ENCODE data around the gene STXBP5. TPM values are rescaled to one million over a fixed set of nuclear protein-coding genes. Genes with fewer than 3 reads are reported as not detected.

STXBP5 gene
- 10 to 100 TPM; 14.4 to 15.0 TPM for total RNA-seq

- Mint-ChIP-seq H3K4me3 (peak within 1 kb of the TSS; percentile 90), H3K9me3 (ENCODE audit: low read depth) (no peaks in the 10 kb centered on the region), H3K4me1 (peaks cover 31% of the 10 kb centered on the region), H3K36me3 (ENCODE audit: low read depth) (peaks cover 7% of the 10 kb centered on the region), H3K27ac (peak within 1 kb of the TSS; percentile 98), H3K27me3 (no peaks in the 10 kb centered on the region)
- DNase-seq (peak; percentile 62), ATAC-seq (peak; percentile 4)
- CTCF ChIA-PET, result interaction anchor here (0.8 kb wide), 1 partner anchor 12 kb away, joined by 3 read pairs; no protein-coding TSS in a partner anchor
- intact Hi-C loops (cut with DNase I, micrococcal nuclease), result loop anchor here (2.0 to 10.0 kb wide), 5 partner anchors 79 to 1387 kb away; partner anchors contain the start of gene SHPRH (in 1 of the 2)
- POLR2A ChIA-PET, result interaction anchor here (0.6 to 1.0 kb wide), 3 partner anchors 179 to 352 kb away, joined by 3 read pairs; no protein-coding TSS in a partner anchor
Measured at GRCh38 chr6:147204060-147204785, at the start of gene STXBP5. TSS of gene STXBP5 (plus strand) at chr6:147204417. CDS start at chr6:147204533, 116 bp downstream.

- CTCF ChIA-PET, result no interaction called here
- intact Hi-C loops (cut with DNase I, micrococcal nuclease), result no loop called here
- POLR2A ChIA-PET, result no interaction called here
Measured at GRCh38 chr6:147154454-147154853, 49.8 kb upstream of the STXBP5 start.

GRCh38 chr6:147156218-147156617, 48.0 kb upstream of the STXBP5 start:
- intact Hi-C loops (cut with DNase I, micrococcal nuclease), result no loop called here
- Mint-ChIP-seq H3K9me3 (ENCODE audit: low read depth) (no peaks in the 10 kb centered on the region), H3K36me3 (ENCODE audit: low read depth) (no peaks in the 10 kb centered on the region), H3K4me1 (no peaks in the 10 kb centered on the region), H3K4me3 (no peak overlapping the region), H3K27ac (no peak overlapping the region), H3K27me3 (peaks cover 2% of the 10 kb centered on the region)
- ChIA-PET CTCF (interaction anchor here (0.6 kb wide), 1 partner anchor 32 kb away, joined by 4 read pairs; no protein-coding TSS in a partner anchor), POLR2A (no interaction called here)
- DNase-seq (no peak), ATAC-seq (no peak)

More at GRCh38 chr6:147154454-147154853, 49.8 kb upstream of the STXBP5 start:
- H3K27me3 Mint-ChIP-seq, result peaks cover 2% of the 10 kb centered on the region
- H3K9me3 Mint-ChIP-seq (ENCODE audit: low read depth), result no peaks in the 10 kb centered on the region
- no peaks in the 10 kb centered on the region for H3K36me3 Mint-ChIP-seq (ENCODE audit: low read depth)
- ATAC-seq (no peak), DNase-seq (no peak)
- no peak overlapping the region for H3K27ac Mint-ChIP-seq
- no peaks in the 10 kb centered on the region for H3K4me1 Mint-ChIP-seq
- H3K4me3 Mint-ChIP-seq, result no peak overlapping the region

- no peak overlapping the region for H3K27ac Mint-ChIP-seq
- H3K4me3 Mint-ChIP-seq, result no peak overlapping the region
- ATAC-seq (no peak), DNase-seq (no peak)
- ChIA-PET POLR2A (no interaction called here), CTCF (interaction anchor here (0.6 kb wide), 2 partner anchors 31 to 1052 kb away, joined by 3 to 4 read pairs; no protein-coding TSS in a partner anchor)
- H3K36me3 Mint-ChIP-seq (ENCODE audit: low read depth), result no peaks in the 10 kb centered on the region
- intact Hi-C loops (cut with DNase I, micrococcal nuclease), result no loop called here
- no peaks in the 10 kb centered on the region for H3K9me3 Mint-ChIP-seq (ENCODE audit: low read depth)
- H3K27me3 Mint-ChIP-seq, result peaks cover 2% of the 10 kb centered on the region
- no peaks in the 10 kb centered on the region for H3K4me1 Mint-ChIP-seq
Measured at GRCh38 chr6:147156799-147157382, 47.3 kb upstream of the STXBP5 start.

- no peaks in the 10 kb centered on the region for H3K9me3 Mint-ChIP-seq (ENCODE audit: low read depth)
- H3K36me3 Mint-ChIP-seq (ENCODE audit: low read depth), result no peaks in the 10 kb centered on the region
- H3K27me3 Mint-ChIP-seq, result peaks cover 4% of the 10 kb centered on the region
- no peak overlapping the region for H3K27ac Mint-ChIP-seq
- ChIA-PET POLR2A (no interaction called here), CTCF (no interaction called here)
- ATAC-seq (no peak), DNase-seq (no peak)
- no peaks in the 10 kb centered on the region for H3K4me1 Mint-ChIP-seq
- no peak overlapping the region for H3K4me3 Mint-ChIP-seq
- intact Hi-C loops (cut with DNase I, micrococcal nuclease), result no loop called here
Measured at GRCh38 chr6:147157930-147158329, 46.3 kb upstream of the STXBP5 start.

GRCh38 chr6:147158881-147159280, 45.3 kb upstream of the STXBP5 start:
- CTCF ChIA-PET, result no interaction called here
- POLR2A ChIA-PET, result no interaction called here

GRCh38 chr6:147159536-147160374, 44.5 kb upstream of the STXBP5 start:
- H3K27ac Mint-ChIP-seq, result no peak overlapping the region
- H3K9me3 Mint-ChIP-seq (ENCODE audit: low read depth), result no peaks in the 10 kb centered on the region
- POLR2A ChIA-PET, result no interaction called here
- intact Hi-C loops (cut with DNase I, micrococcal nuclease), result no loop called here
- peaks cover 4% of the 10 kb centered on the region for H3K27me3 Mint-ChIP-seq
- CTCF ChIA-PET, result no interaction called here
- no peak for ATAC-seq
- no peaks in the 10 kb centered on the region for H3K4me1 Mint-ChIP-seq
- H3K36me3 Mint-ChIP-seq (ENCODE audit: low read depth), result no peaks in the 10 kb centered on the region
- DNase-seq, result no peak
- no peak overlapping the region for H3K4me3 Mint-ChIP-seq

More at GRCh38 chr6:147158881-147159280, 45.3 kb upstream of the STXBP5 start:
- peaks cover 4% of the 10 kb centered on the region for H3K27me3 Mint-ChIP-seq
- H3K27ac Mint-ChIP-seq, result no peak overlapping the region
- no peaks in the 10 kb centered on the region for H3K9me3 Mint-ChIP-seq (ENCODE audit: low read depth)
- intact Hi-C loops (cut with DNase I, micrococcal nuclease), result no loop called here
- H3K4me3 Mint-ChIP-seq, result no peak overlapping the region
- DNase-seq, result no peak
- H3K4me1 Mint-ChIP-seq, result no peaks in the 10 kb centered on the region
- no peak for ATAC-seq
- no peaks in the 10 kb centered on the region for H3K36me3 Mint-ChIP-seq (ENCODE audit: low read depth)

- CTCF ChIA-PET, result no interaction called here
- peaks cover 4% of the 10 kb centered on the region for H3K27me3 Mint-ChIP-seq
- H3K4me1 Mint-ChIP-seq, result no peaks in the 10 kb centered on the region
- POLR2A ChIA-PET, result no interaction called here
- no peak for ATAC-seq
- no peaks in the 10 kb centered on the region for H3K9me3 Mint-ChIP-seq (ENCODE audit: low read depth)
- no peak overlapping the region for H3K4me3 Mint-ChIP-seq
- DNase-seq, result no peak
- no peak overlapping the region for H3K27ac Mint-ChIP-seq
- H3K36me3 Mint-ChIP-seq (ENCODE audit: low read depth), result no peaks in the 10 kb centered on the region
- intact Hi-C loops (cut with DNase I, micrococcal nuclease), result no loop called here
Measured at GRCh38 chr6:147160593-147160992, 43.6 kb upstream of the STXBP5 start.

- Mint-ChIP-seq H3K4me1 (peaks cover 2% of the 10 kb centered on the region), H3K9me3 (ENCODE audit: low read depth) (no peaks in the 10 kb centered on the region), H3K4me3 (no peak overlapping the region), H3K36me3 (ENCODE audit: low read depth) (no peaks in the 10 kb centered on the region), H3K27me3 (peaks cover 2% of the 10 kb centered on the region), H3K27ac (no peak overlapping the region)
- CTCF ChIA-PET, result interaction anchor here (0.7 kb wide), 1 partner anchor 14 kb away, joined by 3 read pairs; no protein-coding TSS in a partner anchor
- POLR2A ChIA-PET, result no interaction called here
- ATAC-seq (no peak), DNase-seq (no peak)
- intact Hi-C loops (cut with DNase I, micrococcal nuclease), result no loop called here
Measured at GRCh38 chr6:147161253-147161973, 42.8 kb upstream of the STXBP5 start.

GRCh38 chr6:147161974-147162495, 42.2 kb upstream of the STXBP5 start:
- peaks cover 2% of the 10 kb centered on the region for H3K27me3 Mint-ChIP-seq
- ATAC-seq, result no peak
- ChIA-PET POLR2A (no interaction called here), CTCF (interaction anchor here (0.7 kb wide), 1 partner anchor 14 kb away, joined by 3 read pairs; no protein-coding TSS in a partner anchor)
- DNase-seq, result no peak
- H3K9me3 Mint-ChIP-seq (ENCODE audit: low read depth), result no peaks in the 10 kb centered on the region
- peaks cover 5% of the 10 kb centered on the region for H3K4me1 Mint-ChIP-seq
- intact Hi-C loops (cut with DNase I, micrococcal nuclease), result no loop called here
- no peaks in the 10 kb centered on the region for H3K36me3 Mint-ChIP-seq (ENCODE audit: low read depth)
- no peak overlapping the region for H3K4me3 Mint-ChIP-seq
- H3K27ac Mint-ChIP-seq, result no peak overlapping the region

- Mint-ChIP-seq H3K27ac (no peak overlapping the region), H3K27me3 (peaks cover 2% of the 10 kb centered on the region), H3K4me1 (peaks cover 7% of the 10 kb centered on the region), H3K9me3 (ENCODE audit: low read depth) (no peaks in the 10 kb centered on the region), H3K36me3 (ENCODE audit: low read depth) (no peaks in the 10 kb centered on the region), H3K4me3 (no peak overlapping the region)
- ChIA-PET POLR2A (no interaction called here), CTCF (interaction anchor here (0.6 kb wide), 1 partner anchor 294 kb away, joined by 3 read pairs; no protein-coding TSS in a partner anchor)
- DNase-seq, result no peak
- intact Hi-C loops (cut with DNase I, micrococcal nuclease), result no loop called here
- no peak for ATAC-seq
Measured at GRCh38 chr6:147164761-147165160, 39.5 kb upstream of the STXBP5 start.

All from activated CD4-positive, alpha-beta T cell treated with anti-CD3 and anti-CD28 coated beads for 36 hours (primary cell).